Measurements from ENCODE around the gene CD80.

The CD80 gene

GRCh38 chr3:119518026-119518425, 41.4 kb downstream of the CD80 start (continued):
- TF ChIP-seq, protein P1, sequence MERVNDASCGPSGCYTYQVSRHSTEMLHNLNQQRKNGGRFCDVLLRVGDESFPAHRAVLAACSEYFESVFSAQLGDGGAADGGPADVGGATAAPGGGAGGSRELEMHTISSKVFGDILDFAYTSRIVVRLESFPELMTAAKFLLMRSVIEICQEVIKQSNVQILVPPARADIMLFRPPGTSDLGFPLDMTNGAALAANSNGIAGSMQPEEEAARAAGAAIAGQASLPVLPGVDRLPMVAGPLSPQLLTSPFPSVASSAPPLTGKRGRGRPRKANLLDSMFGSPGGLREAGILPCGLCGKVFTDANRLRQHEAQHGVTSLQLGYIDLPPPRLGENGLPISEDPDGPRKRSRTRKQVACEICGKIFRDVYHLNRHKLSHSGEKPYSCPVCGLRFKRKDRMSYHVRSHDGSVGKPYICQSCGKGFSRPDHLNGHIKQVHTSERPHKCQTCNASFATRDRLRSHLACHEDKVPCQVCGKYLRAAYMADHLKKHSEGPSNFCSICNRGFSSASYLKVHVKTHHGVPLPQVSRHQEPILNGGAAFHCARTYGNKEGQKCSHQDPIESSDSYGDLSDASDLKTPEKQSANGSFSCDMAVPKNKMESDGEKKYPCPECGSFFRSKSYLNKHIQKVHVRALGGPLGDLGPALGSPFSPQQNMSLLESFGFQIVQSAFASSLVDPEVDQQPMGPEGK (CRISPR knock-in tag; IDR thresholded peaks at IDR 0.05; ENCODE audit: borderline replicate concordance), result no peak
- TF ChIP-seq, protein P2, sequence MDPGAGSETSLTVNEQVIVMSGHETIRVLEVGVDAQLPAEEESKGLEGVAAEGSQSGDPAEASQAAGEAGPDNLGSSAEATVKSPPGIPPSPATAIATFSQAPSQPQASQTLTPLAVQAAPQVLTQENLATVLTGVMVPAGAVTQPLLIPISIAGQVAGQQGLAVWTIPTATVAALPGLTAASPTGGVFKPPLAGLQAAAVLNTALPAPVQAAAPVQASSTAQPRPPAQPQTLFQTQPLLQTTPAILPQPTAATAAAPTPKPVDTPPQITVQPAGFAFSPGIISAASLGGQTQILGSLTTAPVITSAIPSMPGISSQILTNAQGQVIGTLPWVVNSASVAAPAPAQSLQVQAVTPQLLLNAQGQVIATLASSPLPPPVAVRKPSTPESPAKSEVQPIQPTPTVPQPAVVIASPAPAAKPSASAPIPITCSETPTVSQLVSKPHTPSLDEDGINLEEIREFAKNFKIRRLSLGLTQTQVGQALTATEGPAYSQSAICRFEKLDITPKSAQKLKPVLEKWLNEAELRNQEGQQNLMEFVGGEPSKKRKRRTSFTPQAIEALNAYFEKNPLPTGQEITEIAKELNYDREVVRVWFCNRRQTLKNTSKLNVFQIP (CRISPR knock-in tag; IDR thresholded peaks at IDR 0.05; ENCODE audit: borderline replicate concordance, low read depth), result no peak
- no peak for TF ChIP-seq BACH2 (CRISPR knock-in tag; IDR thresholded peaks at IDR 0.05; ENCODE audit: borderline replicate concordance)

DNA sequence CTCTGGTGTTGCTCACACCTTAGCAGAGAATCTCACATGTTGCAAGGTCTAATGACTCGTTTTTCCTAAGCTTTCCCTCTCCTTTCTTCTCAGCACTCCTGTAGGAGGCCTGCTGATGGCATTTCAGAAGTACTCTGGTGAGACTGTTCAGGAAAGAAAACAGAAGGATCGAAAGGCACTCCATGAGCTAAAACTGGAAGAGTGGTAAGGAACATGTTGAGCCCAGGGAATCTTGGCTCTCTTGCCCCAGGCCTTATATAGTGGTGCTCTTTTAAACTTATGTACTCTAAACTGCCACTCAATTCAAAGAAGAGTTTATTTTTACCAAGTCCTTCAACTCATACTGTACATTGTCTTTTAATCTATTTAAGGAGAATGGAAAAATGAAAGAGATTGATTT, 42.3 kb downstream of the CD80 start:
- no peak for TF ChIP-seq SNAI2 (CRISPR knock-in tag; IDR thresholded peaks at IDR 0.05)
- TF ChIP-seq CSDC2 (CRISPR knock-in tag; IDR thresholded peaks at IDR 0.05), result no peak
- no peak for TF ChIP-seq GLIS3 (CRISPR knock-in tag; IDR thresholded peaks at IDR 0.05)
- TF ChIP-seq, protein P1 (CRISPR knock-in tag; IDR thresholded peaks at IDR 0.05; ENCODE audit: borderline replicate concordance), result no peak
- no peak for TF ChIP-seq ZNF8 (CRISPR knock-in tag; IDR thresholded peaks at IDR 0.05)
- TF ChIP-seq ARNTL (CRISPR knock-in tag; IDR thresholded peaks at IDR 0.05; ENCODE audit: borderline replicate concordance, low read depth), result no peak
- TF ChIP-seq TSHZ2 (CRISPR knock-in tag; IDR thresholded peaks at IDR 0.05), result no peak
- TF ChIP-seq, protein P2 (CRISPR knock-in tag; IDR thresholded peaks at IDR 0.05; ENCODE audit: borderline replicate concordance, low read depth), result no peak
- no peak for TF ChIP-seq BACH2 (CRISPR knock-in tag; IDR thresholded peaks at IDR 0.05; ENCODE audit: borderline replicate concordance)
- TF ChIP-seq, protein P3, sequence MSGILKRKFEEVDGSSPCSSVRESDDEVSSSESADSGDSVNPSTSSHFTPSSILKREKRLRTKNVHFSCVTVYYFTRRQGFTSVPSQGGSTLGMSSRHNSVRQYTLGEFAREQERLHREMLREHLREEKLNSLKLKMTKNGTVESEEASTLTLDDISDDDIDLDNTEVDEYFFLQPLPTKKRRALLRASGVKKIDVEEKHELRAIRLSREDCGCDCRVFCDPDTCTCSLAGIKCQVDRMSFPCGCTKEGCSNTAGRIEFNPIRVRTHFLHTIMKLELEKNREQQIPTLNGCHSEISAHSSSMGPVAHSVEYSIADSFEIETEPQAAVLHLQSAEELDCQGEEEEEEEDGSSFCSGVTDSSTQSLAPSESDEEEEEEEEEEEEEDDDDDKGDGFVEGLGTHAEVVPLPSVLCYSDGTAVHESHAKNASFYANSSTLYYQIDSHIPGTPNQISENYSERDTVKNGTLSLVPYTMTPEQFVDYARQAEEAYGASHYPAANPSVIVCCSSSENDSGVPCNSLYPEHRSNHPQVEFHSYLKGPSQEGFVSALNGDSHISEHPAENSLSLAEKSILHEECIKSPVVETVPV (CRISPR knock-in tag; IDR thresholded peaks at IDR 0.05), result no peak
- TF ChIP-seq CREB5 (CRISPR knock-in tag; IDR thresholded peaks at IDR 0.05; ENCODE audit: low read depth), result no peak
- no peak for TF ChIP-seq ZNF565 (CRISPR knock-in tag; conservative IDR thresholded peaks at IDR 0.05; ENCODE audit: low read depth)
- TF ChIP-seq ESRRG (CRISPR knock-in tag; IDR thresholded peaks at IDR 0.05), result no peak
- no peak for TF ChIP-seq TCF4 (CRISPR knock-in tag; IDR thresholded peaks at IDR 0.05; ENCODE audit: borderline replicate concordance)
- TF ChIP-seq PPARA (CRISPR knock-in tag; IDR thresholded peaks at IDR 0.05; ENCODE audit: borderline replicate concordance), result no peak
- no peak for TF ChIP-seq TOX (CRISPR knock-in tag; IDR thresholded peaks at IDR 0.05; ENCODE audit: borderline replicate concordance)
- TF ChIP-seq ZNF70 (CRISPR knock-in tag; IDR thresholded peaks at IDR 0.05), result no peak
- no peak for TF ChIP-seq ISL1 (CRISPR knock-in tag; IDR thresholded peaks at IDR 0.05)
- ATAC-seq, result no peak
